ENCODE results near the gene GNA14. TPM values are rescaled to one million over a fixed set of nuclear protein-coding genes. Genes with fewer than 3 reads are reported as not detected.

GNA14 gene
- total RNA-seq, 1 experiment from 2014 or later: 1.2 TPM

DNA sequence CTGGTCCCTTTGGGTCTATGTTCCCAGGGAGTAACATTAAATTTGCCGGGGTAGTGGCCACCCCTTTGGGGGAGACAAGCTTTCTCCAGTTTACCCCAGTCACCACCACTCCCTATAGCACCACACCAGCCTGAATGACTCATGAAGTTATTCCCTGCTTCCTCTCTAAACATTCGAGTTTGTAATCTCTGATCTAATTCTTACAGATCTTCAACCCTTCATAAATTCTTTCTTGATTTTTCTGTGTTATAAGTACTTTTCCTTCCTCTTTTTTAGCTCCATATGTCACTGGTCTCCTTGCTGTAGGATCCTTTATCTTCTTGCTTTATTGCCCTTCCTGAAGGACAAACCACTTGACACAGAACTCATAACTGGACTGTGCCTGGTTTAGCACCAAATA lies 55.6 kb downstream of the GNA14 start:
- Histone ChIP-seq H3K4me2 (ENCODE audit: low read length) (no peak overlapping the region), H3F3A (ENCODE audit: low read length, unreplicated experiment) (peaks cover 9% of the 10 kb centered on the region), H3K36me3 (ENCODE audit: low read depth, low read length) (no peaks in the 10 kb centered on the region), H3K4me1 (ENCODE audit: insufficient read depth, low read length) (peaks cover 25% of the 10 kb centered on the region), H3K79me2 (ENCODE audit: low read length) (no peaks in the 10 kb centered on the region), H3K4me3 (ENCODE audit: low read length) (no peak overlapping the region), H3K27ac (ENCODE audit: low read length) (no peak overlapping the region), H3K9me2 (replicated peaks; ENCODE audit: low read length) (no peaks in the 10 kb centered on the region), H4K20me1 (ENCODE audit: low read length) (no peaks in the 10 kb centered on the region), H2AFZ (ENCODE audit: low read length) (no peak overlapping the region), H3K9me3 (ENCODE audit: low read length) (no peaks in the 10 kb centered on the region), H3K27me3 (ENCODE audit: low read length) (no peaks in the 10 kb centered on the region), H3K9ac (ENCODE audit: low read length) (no peak overlapping the region)
- DNase-seq (no peak), ATAC-seq (no peak)
- ChIA-PET POLR2A (ENCODE audit: unreplicated experiment) (no interaction called here), CTCF (no interaction called here)
- TF ChIP-seq EZH2phosphoT487 (IDR thresholded peaks at IDR 0.05; ENCODE audit: borderline replicate concordance, low read length): no peak
- TF ChIP-seq EZH2 (IDR thresholded peaks at IDR 0.05; ENCODE audit: low read length, unreplicated experiment): no peak
- TF ChIP-seq, protein P1, sequence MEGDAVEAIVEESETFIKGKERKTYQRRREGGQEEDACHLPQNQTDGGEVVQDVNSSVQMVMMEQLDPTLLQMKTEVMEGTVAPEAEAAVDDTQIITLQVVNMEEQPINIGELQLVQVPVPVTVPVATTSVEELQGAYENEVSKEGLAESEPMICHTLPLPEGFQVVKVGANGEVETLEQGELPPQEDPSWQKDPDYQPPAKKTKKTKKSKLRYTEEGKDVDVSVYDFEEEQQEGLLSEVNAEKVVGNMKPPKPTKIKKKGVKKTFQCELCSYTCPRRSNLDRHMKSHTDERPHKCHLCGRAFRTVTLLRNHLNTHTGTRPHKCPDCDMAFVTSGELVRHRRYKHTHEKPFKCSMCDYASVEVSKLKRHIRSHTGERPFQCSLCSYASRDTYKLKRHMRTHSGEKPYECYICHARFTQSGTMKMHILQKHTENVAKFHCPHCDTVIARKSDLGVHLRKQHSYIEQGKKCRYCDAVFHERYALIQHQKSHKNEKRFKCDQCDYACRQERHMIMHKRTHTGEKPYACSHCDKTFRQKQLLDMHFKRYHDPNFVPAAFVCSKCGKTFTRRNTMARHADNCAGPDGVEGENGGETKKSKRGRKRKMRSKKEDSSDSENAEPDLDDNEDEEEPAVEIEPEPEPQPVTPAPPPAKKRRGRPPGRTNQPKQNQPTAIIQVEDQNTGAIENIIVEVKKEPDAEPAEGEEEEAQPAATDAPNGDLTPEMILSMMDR (conservative IDR thresholded peaks at IDR 0.05; ENCODE audit: low read depth, low read length): no peak
- intact Hi-C loops (cut with micrococcal nuclease): no loop called here
- BruUV-seq (replicated peaks): no TSS peak

- intact Hi-C loops (cut with micrococcal nuclease): loop anchor here (1.0 to 5.0 kb wide), 7 partner anchors 60 to 162 kb away; no protein-coding TSS in a partner anchor
- peak overlapping the region; percentile 54; the same call in 1 of the 2 replicates for H3K4me3 ChIP-seq (ENCODE audit: low read length)
- no peak overlapping the region for H2AFZ ChIP-seq (ENCODE audit: low read length)
- BruUV-seq (replicated peaks): TSS peak; percentile 77
- ChIA-PET POLR2A (ENCODE audit: unreplicated experiment) (interaction anchor here (0.8 kb wide), 1 partner anchor 60 kb away, joined by 3 read pairs; no protein-coding TSS in a partner anchor), CTCF (interaction anchor here (0.7 to 1.4 kb wide), 2 partner anchors 59 to 79 kb away, joined by 5 to 8 read pairs; partner anchors contain the start of gene GNA14)
- H3K9ac ChIP-seq (ENCODE audit: low read length): peak overlapping the region; percentile 89
- no peaks in the 10 kb centered on the region for H3K36me3 ChIP-seq (ENCODE audit: low read depth, low read length)
- TF ChIP-seq EZH2phosphoT487 (IDR thresholded peaks at IDR 0.05; ENCODE audit: borderline replicate concordance, low read length) (no peak), EZH2 (IDR thresholded peaks at IDR 0.05; ENCODE audit: low read length, unreplicated experiment) (no peak)
- TF ChIP-seq, protein P1 (conservative IDR thresholded peaks at IDR 0.05; ENCODE audit: low read depth, low read length): no peak
- H3K79me2 ChIP-seq (ENCODE audit: low read length): no peaks in the 10 kb centered on the region
- no peaks in the 10 kb centered on the region for H3K9me2 ChIP-seq (replicated peaks; ENCODE audit: low read length)
- H3K4me1 ChIP-seq (ENCODE audit: insufficient read depth, low read length): peaks cover 28% of the 10 kb centered on the region
- H3K27me3 ChIP-seq (ENCODE audit: low read length): no peaks in the 10 kb centered on the region
- peak overlapping the region; percentile 84 for H3K4me2 ChIP-seq (ENCODE audit: low read length)
- H4K20me1 ChIP-seq (ENCODE audit: low read length): no peaks in the 10 kb centered on the region
- ATAC-seq (peak; percentile 89), DNase-seq (peak; percentile 95)
- H3K27ac ChIP-seq (ENCODE audit: low read length): peak overlapping the region; percentile 99
- no peaks in the 10 kb centered on the region for H3K9me3 ChIP-seq (ENCODE audit: low read length)
- peaks cover 9% of the 10 kb centered on the region for H3F3A ChIP-seq (ENCODE audit: low read length, unreplicated experiment)
Measured at GRCh38 chr9:77589046-77589795, 58.9 kb downstream of the GNA14 start.

Data from PC-3 (cell line).